ENCODE results near the gene CDC42BPA. TPM values are rescaled to one million over a fixed set of nuclear protein-coding genes. Genes with fewer than 3 reads are reported as not detected.

The CDC42BPA gene
- total and polyA plus RNA-seq, 9 of the 15 experiments (the other 6 are each of a cell fraction or from before 2014, with no cell fraction given) = 8.0 to 77.5 (median 52.1) TPM

DNA sequence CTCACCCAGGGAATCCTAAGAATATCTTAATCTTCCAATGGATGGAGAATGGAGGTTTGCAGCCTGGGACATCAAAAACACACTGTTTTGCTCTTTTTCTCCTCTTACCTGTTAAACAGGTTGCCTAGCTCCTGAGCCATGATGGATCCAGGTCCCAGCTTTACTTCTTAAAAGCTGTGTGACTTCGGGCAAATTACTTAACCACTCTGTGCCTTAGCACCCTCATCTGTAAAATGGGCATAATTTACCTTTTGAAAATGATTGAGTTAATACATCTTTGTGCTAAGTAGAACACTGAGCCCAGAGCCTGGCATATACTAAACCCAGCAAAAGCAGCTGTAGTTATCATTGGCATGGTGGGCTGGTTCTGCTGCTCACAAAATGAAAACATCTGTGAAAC lies 368.0 kb downstream of the CDC42BPA start (continued):
- TF ChIP-seq MAFG (tag; conservative IDR thresholded peaks at IDR 0.05) = no peak
- TF ChIP-seq EP300 (IDR thresholded peaks at IDR 0.05; ENCODE audit: low read length) = no peak
- TF ChIP-seq ZNF76 (CRISPR knock-in tag; IDR thresholded peaks at IDR 0.05; ENCODE audit: borderline replicate concordance) = no peak
- 0 out of 2 replicates have a peak, but pooled peaks have one; percentile 30 for TF ChIP-seq ZNF431 (CRISPR knock-in tag; IDR thresholded peaks at IDR 0.05)
- TF ChIP-seq PHTF2 (CRISPR knock-in tag; IDR thresholded peaks at IDR 0.05) = no peak
- TF ChIP-seq PML (IDR thresholded peaks at IDR 0.05; ENCODE audit: low read length) = no peak
- peak; percentile 59 to 87; a peak in 3 of 4 replicates for TF ChIP-seq KDM1A (IDR thresholded peaks at IDR 0.05)
- TF ChIP-seq HDAC2 (IDR thresholded peaks at IDR 0.05) = peak; percentile 76; the same call in 1 of the 2 replicates

DNA sequence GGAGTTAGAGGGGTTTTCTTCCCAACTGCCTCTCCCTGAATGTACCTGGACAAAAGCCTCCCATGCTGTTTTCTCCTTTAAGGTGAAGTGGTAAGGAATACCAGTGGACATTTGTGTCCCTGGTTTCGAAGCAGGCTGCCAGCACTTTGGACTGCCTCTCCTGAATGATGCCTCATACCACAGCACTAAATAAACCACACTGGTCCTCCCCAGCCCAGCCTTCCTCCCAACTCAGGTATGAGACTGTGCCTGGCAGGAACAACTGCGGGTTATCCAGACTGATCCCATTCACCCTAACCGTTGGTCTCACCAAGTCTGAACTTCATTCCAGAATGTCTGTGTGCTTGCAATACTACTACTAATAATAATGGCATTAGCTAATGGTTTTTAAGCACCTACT lies 368.9 kb downstream of the CDC42BPA start:
- FAIRE-seq = no peak
- Histone ChIP-seq H2AFZ (ENCODE audit: low read depth, low read length) (no peak overlapping the region), H3K36me3 (ENCODE audit: control insufficient read depth, insufficient read depth, low read length) (no peaks in the 10 kb centered on the region), H3K9ac (ENCODE audit: insufficient read depth in 1 of 2, low read depth in 2 of 2, low read length in 2 of 2) (no peak overlapping the region), H3K9me1 (ENCODE audit: control insufficient read depth, insufficient read depth, low read length) (no peaks in the 10 kb centered on the region), H4K20me1 (replicated peaks; ENCODE audit: control insufficient read depth, insufficient read depth, low read length) (peaks cover 6% of the 10 kb centered on the region; the same call in 1 of the 2 replicates), H3K27ac (ENCODE audit: extremely low read depth, low read depth, low read length) (no peak overlapping the region), H3K4me3 (no peak overlapping the region), H3K4me2 (ENCODE audit: insufficient read depth, low read length) (no peak overlapping the region), H3K4me1 (replicated peaks in 1 of 2; ENCODE audit: control insufficient read depth in 2 of 2, insufficient read depth in 2 of 2, low read length in 2 of 2) (peaks cover 9 to 18% of the 10 kb centered on the region in 2 experiments; a peak in 4 of 5 replicates), H3K79me2 (ENCODE audit: control insufficient read depth, insufficient read depth, low read length) (peaks cover 26% of the 10 kb centered on the region), H3K9me3 (replicated peaks; ENCODE audit: control insufficient read depth, insufficient read depth, low read depth, low read length) (no peaks in the 10 kb centered on the region), H3K27me3 (ENCODE audit: control insufficient read depth in 2 of 2, insufficient read depth in 2 of 2, low read length in 2 of 2) (no peaks in the 10 kb centered on the region)
- TF ChIP-seq, protein P1, sequence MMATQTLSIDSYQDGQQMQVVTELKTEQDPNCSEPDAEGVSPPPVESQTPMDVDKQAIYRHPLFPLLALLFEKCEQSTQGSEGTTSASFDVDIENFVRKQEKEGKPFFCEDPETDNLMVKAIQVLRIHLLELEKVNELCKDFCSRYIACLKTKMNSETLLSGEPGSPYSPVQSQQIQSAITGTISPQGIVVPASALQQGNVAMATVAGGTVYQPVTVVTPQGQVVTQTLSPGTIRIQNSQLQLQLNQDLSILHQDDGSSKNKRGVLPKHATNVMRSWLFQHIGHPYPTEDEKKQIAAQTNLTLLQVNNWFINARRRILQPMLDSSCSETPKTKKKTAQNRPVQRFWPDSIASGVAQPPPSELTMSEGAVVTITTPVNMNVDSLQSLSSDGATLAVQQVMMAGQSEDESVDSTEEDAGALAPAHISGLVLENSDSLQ (IDR thresholded peaks at IDR 0.05) = no peak
- no peak for TF ChIP-seq ZC3H8 (IDR thresholded peaks at IDR 0.05)
- no peak for TF ChIP-seq ZNF165 (CRISPR knock-in tag; IDR thresholded peaks at IDR 0.05; ENCODE audit: borderline replicate concordance)
- no peak for TF ChIP-seq GATAD2B (IDR thresholded peaks at IDR 0.05; ENCODE audit: borderline replicate concordance)
- no peak for TF ChIP-seq TARDBP (IDR thresholded peaks at IDR 0.05)
- no peak for TF ChIP-seq CBFB (CRISPR knock-in tag; IDR thresholded peaks at IDR 0.05)
- no peak for TF ChIP-seq FOXM1 (IDR thresholded peaks at IDR 0.05; ENCODE audit: low read depth)
- TF ChIP-seq FOXM1 (CRISPR knock-in tag; IDR thresholded peaks at IDR 0.05; ENCODE audit: low read depth) = no peak
- TF ChIP-seq, protein P2, sequence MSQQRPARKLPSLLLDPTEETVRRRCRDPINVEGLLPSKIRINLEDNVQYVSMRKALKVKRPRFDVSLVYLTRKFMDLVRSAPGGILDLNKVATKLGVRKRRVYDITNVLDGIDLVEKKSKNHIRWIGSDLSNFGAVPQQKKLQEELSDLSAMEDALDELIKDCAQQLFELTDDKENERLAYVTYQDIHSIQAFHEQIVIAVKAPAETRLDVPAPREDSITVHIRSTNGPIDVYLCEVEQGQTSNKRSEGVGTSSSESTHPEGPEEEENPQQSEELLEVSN (IDR thresholded peaks at IDR 0.05; ENCODE audit: borderline replicate concordance in 1 of 2, extremely low read depth in 1 of 2, insufficient read depth in 1 of 2, insufficient read length in 1 of 2, low read depth in 1 of 2, low read length in 1 of 2, poor library complexity in 1 of 2, severe bottlenecking in 1 of 2) = no peak
- TF ChIP-seq SMARCA4 (IDR thresholded peaks at IDR 0.05) = no peak
- 92% methylated on average over 3 of the region's 3 CpGs for WGBS (ENCODE audit: insufficient coverage, low coverage, missing lambda C conversion rate)
- intact Hi-C loops (cut with micrococcal nuclease) = loop anchor here (10.0 kb wide), 1 partner anchor 365 kb away; the partner anchor contains the start of gene CDC42BPA
- ChIA-PET POLR2A (interaction anchor here (1.7 to 3.3 kb wide), 3 partner anchors 9 to 61 kb away, joined by 4 to 14 read pairs (median 12); partner anchors contain the start of gene COQ8A), CTCF (ENCODE audit: low intra/inter-chr PET ratio) (no interaction called here)
- no peak for DNase-seq (ENCODE audit: extremely low read depth in 1 of 4, low spot score in 3 of 4)
- no peak for ATAC-seq
- no TSS peak for BruUV-seq (replicated peaks)
- in situ Hi-C loops (cut with MboI) = no loop called here
